NCI-H2171 (cell line): Measurements from ENCODE around the gene CACNG3.
"Not testable (repeated sequence)": the region's sequence is repeated elsewhere in the genome, so short reads cannot be mapped to it uniquely, and the experiment has no call there.

Experiments used
- DNase-seq: peaks from one replicate; lab custom pipeline; 2025; lab: John Stamatoyannopoulos, UW

CACNG3 gene

GRCh38 chr16:24279982-24280515 is 23.9 kb downstream of the CACNG3 start:
- DNase-seq, result no peak

- no peak for DNase-seq
These were observed 25.3 kb downstream of the CACNG3 start for GRCh38 chr16:24281466-24281865.

- DNase-seq, result no peak
These were observed 26.0 kb downstream of the CACNG3 start for GRCh38 chr16:24282141-24282540.

DNA sequence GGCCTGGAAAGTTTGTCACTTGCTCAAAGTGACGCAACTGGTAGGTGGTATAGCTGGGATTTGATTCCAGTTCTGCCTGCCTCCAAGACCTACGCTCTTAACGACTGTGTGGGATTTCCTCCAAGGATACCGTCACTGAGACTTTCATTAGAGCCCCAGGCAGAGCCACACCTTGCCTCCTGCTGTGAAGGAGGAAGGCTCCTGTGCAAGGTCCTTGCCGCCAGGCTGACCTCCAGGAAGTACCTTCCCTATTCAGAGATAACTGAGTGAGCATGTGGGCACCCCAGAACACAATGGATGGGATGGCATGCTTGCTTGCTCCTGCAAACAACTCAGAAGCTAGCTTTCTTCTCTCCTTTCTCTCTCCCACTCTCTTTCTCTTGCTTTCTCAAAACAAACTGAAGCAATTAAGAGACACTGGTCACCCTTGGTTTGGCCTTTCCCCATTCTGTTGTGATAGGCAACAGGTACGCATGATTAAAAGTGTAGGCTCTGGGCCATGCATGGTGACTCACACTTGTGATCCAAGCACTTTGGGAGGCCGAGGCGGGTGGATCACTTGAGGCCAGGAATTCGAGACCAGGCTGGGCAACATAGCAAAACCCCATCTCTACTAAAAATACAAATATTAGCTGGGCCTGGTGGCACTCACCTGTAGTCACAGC is 30.7 kb downstream of the CACNG3 start:
- DNase-seq, result no peak

DNA sequence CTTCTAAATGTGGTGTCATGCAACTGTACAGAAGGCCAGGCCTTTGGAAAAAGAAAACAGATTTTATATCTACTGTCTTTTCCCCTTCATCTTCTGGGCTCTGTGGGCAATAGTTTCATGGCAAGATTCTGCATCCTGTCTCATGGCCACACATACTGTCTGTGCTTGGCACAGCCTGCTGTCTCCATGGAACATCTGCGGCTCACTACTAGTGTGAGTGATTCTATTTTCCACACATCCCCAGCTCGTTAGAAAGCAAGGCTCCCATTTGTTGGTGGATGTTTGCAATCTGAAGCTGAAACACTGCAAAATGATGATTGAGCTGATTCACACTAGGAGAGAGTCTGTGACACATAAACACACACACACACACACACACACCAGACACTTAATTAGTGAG is 32.4 kb downstream of the CACNG3 start:
- DNase-seq, result no peak

- no peak for DNase-seq
These were observed 33.1 kb downstream of the CACNG3 start for GRCh38 chr16:24289166-24289700.

DNA sequence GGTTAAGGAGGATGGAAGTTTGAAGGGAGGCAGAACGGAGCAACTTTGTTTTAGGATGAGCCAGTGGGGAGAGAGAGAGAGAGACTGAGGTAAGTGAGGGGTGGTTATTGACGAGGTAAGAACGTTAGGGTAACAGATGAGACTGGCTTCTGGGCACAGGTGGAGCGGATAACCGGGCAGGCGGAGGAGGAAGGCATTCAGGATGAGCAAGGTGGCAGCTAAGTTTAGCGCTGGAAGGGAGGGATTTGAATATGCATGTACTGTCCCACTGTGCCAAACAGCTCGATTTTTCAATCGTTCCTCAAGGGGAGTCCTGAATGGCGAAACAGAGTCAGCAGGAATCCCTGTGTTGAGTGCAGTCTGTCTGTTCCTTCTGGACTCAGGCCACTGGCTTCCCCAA is 35.8 kb downstream of the CACNG3 start:
- no peak for DNase-seq

DNA sequence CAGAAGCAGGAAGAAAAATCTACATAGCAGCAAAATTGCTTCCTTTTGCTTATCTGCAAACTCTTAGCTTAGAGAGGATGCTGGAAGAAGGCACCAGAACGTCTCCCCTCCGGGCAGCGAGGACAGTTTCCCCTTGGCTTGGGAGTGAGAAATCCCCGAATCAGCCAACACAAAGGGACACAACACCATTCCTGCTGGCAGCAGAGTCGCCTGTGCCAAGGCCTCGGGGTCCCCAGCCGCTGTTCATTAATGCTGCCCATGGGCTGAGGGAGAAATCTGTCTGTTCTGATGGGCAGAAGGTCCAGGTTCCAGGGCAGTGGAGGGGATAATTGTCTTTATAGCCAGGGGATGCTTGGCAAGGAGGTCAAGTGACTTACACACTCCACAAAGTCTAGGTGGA is 38.0 kb downstream of the CACNG3 start:
- DNase-seq, result no peak

- DNase-seq, result no peak
These were observed 41.2 kb downstream of the CACNG3 start for GRCh38 chr16:24297375-24297774.

DNA sequence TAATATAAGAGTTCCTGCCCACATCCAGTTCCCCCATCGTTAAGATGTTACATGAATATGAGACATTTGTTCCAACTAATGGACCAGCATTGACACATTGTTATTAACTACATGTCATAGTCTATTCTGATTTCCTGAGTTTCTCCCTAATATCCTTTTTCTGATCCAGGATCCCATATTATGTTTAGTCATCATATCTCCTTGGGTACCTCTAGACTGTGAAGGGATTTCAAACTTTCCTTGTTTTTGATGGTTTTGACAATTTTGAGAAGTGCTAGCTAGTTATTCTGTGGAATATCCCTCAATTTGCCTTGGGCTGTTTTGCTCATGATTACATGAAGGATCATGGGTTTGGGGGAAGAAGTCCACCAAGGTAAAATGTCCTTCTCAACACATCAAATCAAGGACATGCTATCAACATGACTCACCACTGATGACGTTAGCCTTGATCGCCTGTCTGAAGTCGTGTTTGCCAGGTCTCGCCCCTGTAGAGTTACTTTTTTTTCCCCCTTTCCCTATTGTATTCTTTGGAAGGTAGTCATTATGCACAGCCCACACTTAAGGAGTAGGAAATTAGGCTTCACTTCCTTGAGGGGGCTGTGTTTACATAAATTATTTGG is 42.5 kb downstream of the CACNG3 start:
- DNase-seq, result no peak

GRCh38 chr16:24300750-24301149 is 44.6 kb downstream of the CACNG3 start:
- DNase-seq, result not testable (repeated sequence)

DNA sequence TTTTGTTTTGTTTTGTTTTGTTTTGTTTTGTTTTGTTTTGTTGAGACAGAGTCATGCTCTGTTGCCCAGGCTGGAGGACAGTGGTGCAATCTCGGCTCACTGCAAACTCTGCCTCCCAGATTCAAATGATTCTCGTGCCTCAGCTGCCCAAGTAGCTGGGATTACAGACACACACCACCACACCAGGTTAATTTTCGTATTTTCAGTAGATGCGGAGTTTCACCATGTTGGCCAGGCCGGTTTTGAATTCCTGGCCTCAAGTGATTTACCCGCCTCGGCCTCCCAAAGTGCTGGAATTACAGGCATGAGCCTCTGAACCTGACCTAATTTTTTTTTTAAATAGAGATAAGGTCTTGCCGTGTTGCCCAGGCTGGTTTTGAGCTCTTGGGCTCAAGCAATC is 46.5 kb downstream of the CACNG3 start:
- DNase-seq, result no peak

DNA sequence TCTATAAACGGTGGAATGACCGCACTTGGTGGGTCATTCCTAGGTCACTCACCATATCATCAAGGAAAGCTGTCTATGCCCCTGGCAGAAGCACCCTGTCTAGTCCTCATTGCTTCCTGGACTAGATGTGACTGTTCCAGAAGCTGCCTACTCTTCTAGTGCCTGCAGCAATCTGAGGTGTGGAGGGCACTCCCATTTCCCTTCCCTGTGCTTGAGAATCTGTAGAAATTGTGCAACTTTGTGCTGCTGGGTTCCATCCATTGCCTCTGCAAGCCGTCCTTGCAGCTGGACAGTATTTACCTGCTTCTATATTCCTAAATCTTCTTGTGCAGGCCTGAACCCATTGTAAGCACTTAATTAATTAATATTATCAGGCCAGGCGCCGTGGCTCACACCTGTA is 52.1 kb downstream of the CACNG3 start:
- DNase-seq, result no peak

- no peak for DNase-seq
These were observed 53.4 kb downstream of the CACNG3 start for GRCh38 chr16:24309258-24310142.

DNA sequence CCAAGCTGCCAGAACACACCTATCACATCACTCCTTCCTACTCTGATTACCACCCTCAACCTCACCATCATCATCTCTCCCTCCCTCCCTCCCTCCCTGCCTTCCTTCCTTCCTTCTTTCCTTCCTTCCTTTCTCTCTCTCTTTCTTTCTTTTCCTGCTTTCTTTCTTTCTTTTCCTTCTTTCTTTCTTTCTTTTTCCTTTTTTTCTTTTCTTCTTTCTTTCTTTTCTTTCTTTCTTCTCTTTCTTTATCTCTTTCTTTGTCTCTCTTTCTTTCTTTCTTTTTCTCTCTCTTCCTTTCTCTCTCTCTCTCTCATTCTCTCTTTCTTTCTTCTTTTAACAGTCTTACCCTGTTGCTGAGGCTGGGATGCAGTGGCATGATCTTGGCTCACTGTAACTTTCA is 59.2 kb downstream of the CACNG3 start:
- no peak for DNase-seq

DNA sequence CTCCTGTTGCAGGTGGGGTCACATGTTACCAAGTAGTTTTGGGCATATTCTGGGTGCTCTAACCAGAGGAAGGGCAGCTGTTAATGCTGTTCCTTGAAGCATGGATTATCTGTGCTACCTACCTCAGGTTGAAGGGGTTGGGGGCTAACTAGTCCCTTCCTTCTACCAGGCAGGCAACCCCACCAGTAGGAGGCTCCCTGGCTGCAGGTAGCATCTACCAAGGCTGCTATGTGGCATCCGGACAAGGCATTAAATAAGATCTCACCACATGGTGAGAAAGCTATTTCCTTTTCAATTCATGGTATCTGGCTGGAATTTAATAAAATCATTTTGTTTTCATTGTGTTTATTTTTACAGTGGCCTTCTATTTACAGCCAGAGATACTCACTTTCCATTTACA is 62.5 kb downstream of the CACNG3 start:
- DNase-seq, result no peak

- DNase-seq, result no peak
These were observed 63.1 kb downstream of the CACNG3 start for GRCh38 chr16:24319126-24319814.

GRCh38 chr16:24322106-24322505 is 66.0 kb downstream of the CACNG3 start:
- no peak for DNase-seq

DNA sequence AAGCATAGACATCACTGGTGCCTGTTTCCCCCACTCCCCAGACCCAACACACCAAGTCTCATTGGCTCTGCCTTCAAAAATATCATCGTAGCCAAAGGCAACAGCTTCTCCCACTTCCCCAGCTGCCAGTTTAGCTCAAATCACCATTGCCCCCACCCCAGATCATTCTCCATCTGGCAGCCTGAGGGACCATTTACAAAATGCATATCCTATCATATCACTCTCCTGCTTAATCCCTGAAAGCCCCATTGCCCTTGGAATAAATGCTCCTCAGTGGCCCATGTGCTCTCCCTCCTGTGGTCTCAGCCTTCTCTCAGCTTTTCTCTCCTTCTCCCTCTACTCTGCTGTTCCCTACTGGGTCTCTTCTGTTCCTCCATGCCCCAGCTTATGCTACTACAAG is 68.3 kb downstream of the CACNG3 start:
- no peak for DNase-seq

- DNase-seq, result no peak
These were observed 72.8 kb downstream of the CACNG3 start for GRCh38 chr16:24328835-24329452.

DNA sequence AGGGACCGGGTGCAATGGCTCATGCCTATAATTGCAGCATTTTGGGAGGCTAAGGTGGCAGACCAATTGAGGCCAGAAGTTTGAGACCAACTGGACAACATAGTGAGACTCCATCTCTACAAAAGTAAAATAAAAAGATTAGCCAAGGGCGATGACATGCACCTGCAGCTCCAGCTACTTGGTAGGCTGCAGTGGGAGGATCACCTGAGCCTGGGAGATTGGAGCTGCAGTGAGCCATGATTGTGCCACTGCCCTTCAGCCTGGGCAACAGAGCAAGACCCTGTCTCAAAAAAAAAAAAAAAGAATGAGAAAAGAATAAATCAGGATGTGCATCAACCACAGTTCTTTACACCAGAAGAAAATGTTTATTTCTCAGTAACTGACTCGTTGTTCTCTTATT is 76.0 kb downstream of the CACNG3 start:
- DNase-seq, result no peak
